Activated CD4-positive, alpha-beta T cell treated with anti-CD3 and anti-CD28 coated beads, Interleukin-2, amount 10 ng/mL, durations not matched to agents 7 days and 5 days (primary cell): Measurements from ENCODE around the gene CNN2. TPM values are rescaled to one million over a fixed set of nuclear protein-coding genes. Genes with fewer than 3 reads are reported as not detected.

ENCODE experiments used
- CTCF ChIA-PET: fragments of 350-600 bp; sonication (Branson Sonifier 250); formaldehyde crosslinking; loops from one replicate; lab custom pipeline; 2021; ENCODE audit warnings: antibody characterized with exemption; lab: Charles Lee
- POLR2A ChIA-PET: fragments of 350-600 bp; sonication (Branson Sonifier 250); formaldehyde crosslinking; loops from one replicate; lab custom pipeline; 2021; ENCODE audit warnings: antibody characterized with exemption; lab: Charles Lee
- DNase-seq: peaks from one replicate; pipeline ENCODE4 v3.0.0-alpha.2; 2020
- H3K27ac Mint-ChIP-seq: one replicate; pipeline ENCODE4 v1.8.0; 2021; ENCODE audit warnings: mild to moderate bottlenecking, moderate library complexity, mixed read lengths
- H3K27me3 Mint-ChIP-seq: one replicate; pipeline ENCODE4 v1.8.0; 2021; ENCODE audit warnings: mixed read lengths
- H3K36me3 Mint-ChIP-seq: one replicate; pipeline ENCODE4 v1.8.0; 2021; ENCODE audit warnings: low read depth, mixed read lengths
- H3K4me1 Mint-ChIP-seq: one replicate; pipeline ENCODE4 v1.8.0; 2021; ENCODE audit warnings: mixed read lengths
- H3K4me3 Mint-ChIP-seq: one replicate; pipeline ENCODE4 v1.8.0; 2021; ENCODE audit warnings: mild to moderate bottlenecking, moderate library complexity, mixed read lengths
- H3K9me3 Mint-ChIP-seq: one replicate; pipeline ENCODE4 v1.8.0; 2021; ENCODE audit warnings: mixed read lengths
- total RNA-seq, 2 experiments: library from RNA; stranded (reverse); gene quantifications; one replicate each; pipeline ENCODE4 v1.2.3, GENCODE V29; 2021

CNN2 gene
- total RNA-seq, 2 experiments from 2014 or later = 558 to 580 TPM

GRCh38 chr19:1081301-1082164 is 55.1 kb downstream of the CNN2 start:
- Mint-ChIP-seq H3K27me3 (no peaks in the 10 kb centered on the region), H3K4me3 (peak overlapping the region; percentile 22), H3K9me3 (no peaks in the 10 kb centered on the region), H3K4me1 (peaks cover 56% of the 10 kb centered on the region), H3K36me3 (peaks cover 80% of the 10 kb centered on the region), H3K27ac (peak overlapping the region; percentile 87)
- ChIA-PET POLR2A (no interaction called here), CTCF (interaction anchor here (1.3 to 9.3 kb wide), 5 partner anchors 7 to 163 kb away, joined by 5 to 72 read pairs (median 7); partner anchors contain the start of gene ARHGAP45)
- DNase-seq = no peak

- H3K36me3 Mint-ChIP-seq = peaks cover 74% of the 10 kb centered on the region
- H3K27ac Mint-ChIP-seq = peak overlapping the region; percentile 87
- no peaks in the 10 kb centered on the region for H3K27me3 Mint-ChIP-seq
- no peaks in the 10 kb centered on the region for H3K9me3 Mint-ChIP-seq
- peaks cover 58% of the 10 kb centered on the region for H3K4me1 Mint-ChIP-seq
- POLR2A ChIA-PET = no interaction called here
- DNase-seq = peak; percentile 92
- CTCF ChIA-PET = interaction anchor here (0.8 to 9.3 kb wide), 5 partner anchors 10 to 162 kb away, joined by 3 to 72 read pairs (median 6); partner anchors contain the start of genes ARHGAP45 and CNN2
- peak overlapping the region; percentile 19 for H3K4me3 Mint-ChIP-seq
These were observed 55.9 kb downstream of the CNN2 start for GRCh38 chr19:1082165-1082927.

GRCh38 chr19:1082928-1083816 is 56.8 kb downstream of the CNN2 start:
- H3K4me3 Mint-ChIP-seq = no peak overlapping the region
- H3K36me3 Mint-ChIP-seq = peaks cover 70% of the 10 kb centered on the region
- no peak for DNase-seq
- ChIA-PET POLR2A (no interaction called here), CTCF (interaction anchor here (0.8 to 9.3 kb wide), 3 partner anchors 17 to 161 kb away, joined by 3 to 72 read pairs (median 7); partner anchors contain the start of genes ARHGAP45 and CNN2)
- H3K9me3 Mint-ChIP-seq = no peaks in the 10 kb centered on the region
- H3K4me1 Mint-ChIP-seq = peaks cover 67% of the 10 kb centered on the region
- no peak overlapping the region for H3K27ac Mint-ChIP-seq
- H3K27me3 Mint-ChIP-seq = no peaks in the 10 kb centered on the region

GRCh38 chr19:1084024-1084868 is 57.8 kb downstream of the CNN2 start:
- H3K4me1 Mint-ChIP-seq = peaks cover 71% of the 10 kb centered on the region
- DNase-seq = no peak
- POLR2A ChIA-PET = no interaction called here

GRCh38 chr19:1085053-1085658 is 58.7 kb downstream of the CNN2 start:
- POLR2A ChIA-PET = no interaction called here
- peaks cover 59% of the 10 kb centered on the region for H3K36me3 Mint-ChIP-seq

More at GRCh38 chr19:1084024-1084868, 57.8 kb downstream of the CNN2 start:
- Mint-ChIP-seq H3K27me3 (no peaks in the 10 kb centered on the region), H3K4me3 (no peak overlapping the region), H3K36me3 (peaks cover 67% of the 10 kb centered on the region), H3K9me3 (no peaks in the 10 kb centered on the region), H3K27ac (peak overlapping the region; percentile 25)
- CTCF ChIA-PET = interaction anchor here (0.8 to 1.5 kb wide), 4 partner anchors 14 to 111 kb away, joined by 3 to 8 read pairs (median 4); partner anchors contain the start of gene ARHGAP45

GRCh38 chr19:1085676-1086442 is 59.5 kb downstream of the CNN2 start:
- Mint-ChIP-seq H3K27me3 (no peaks in the 10 kb centered on the region), H3K27ac (peak overlapping the region; percentile 73), H3K9me3 (no peaks in the 10 kb centered on the region), H3K36me3 (peaks cover 53% of the 10 kb centered on the region), H3K4me1 (peaks cover 62% of the 10 kb centered on the region), H3K4me3 (peak overlapping the region; percentile 34)
- CTCF ChIA-PET = interaction anchor here (0.9 to 1.5 kb wide), 6 partner anchors 8 to 158 kb away, joined by 3 to 8 read pairs (median 5); partner anchors contain the start of gene ARHGAP45
- POLR2A ChIA-PET = interaction anchor here (0.8 kb wide), 1 partner anchor 19 kb away, joined by 3 read pairs; the partner anchor contains the start of gene ARHGAP45
- DNase-seq = no peak

More at GRCh38 chr19:1085053-1085658, 58.7 kb downstream of the CNN2 start:
- Mint-ChIP-seq H3K27me3 (no peaks in the 10 kb centered on the region), H3K4me1 (peaks cover 64% of the 10 kb centered on the region), H3K9me3 (no peaks in the 10 kb centered on the region), H3K27ac (peak overlapping the region; percentile 73), H3K4me3 (peak overlapping the region; percentile 34)
- CTCF ChIA-PET = interaction anchor here (0.8 to 1.5 kb wide), 7 partner anchors 8 to 159 kb away, joined by 3 to 8 read pairs (median 4); partner anchors contain the start of gene ARHGAP45
- DNase-seq = no peak

GRCh38 chr19:1086613-1087012 is 60.2 kb downstream of the CNN2 start:
- peaks cover 47% of the 10 kb centered on the region for H3K36me3 Mint-ChIP-seq
- ChIA-PET POLR2A (interaction anchor here (0.8 kb wide), 1 partner anchor 19 kb away, joined by 3 read pairs; the partner anchor contains the start of gene ARHGAP45), CTCF (interaction anchor here (1.0 to 2.9 kb wide), 6 partner anchors 11 to 157 kb away, joined by 3 to 9 read pairs (median 4); partner anchors contain the start of gene ABCA7)
- no peak for DNase-seq
- H3K4me3 Mint-ChIP-seq = no peak overlapping the region
- no peaks in the 10 kb centered on the region for H3K9me3 Mint-ChIP-seq
- no peaks in the 10 kb centered on the region for H3K27me3 Mint-ChIP-seq
- peak overlapping the region; percentile 89 for H3K27ac Mint-ChIP-seq
- H3K4me1 Mint-ChIP-seq = peaks cover 57% of the 10 kb centered on the region

GRCh38 chr19:1087813-1088415 is 61.5 kb downstream of the CNN2 start:
- ChIA-PET CTCF (interaction anchor here (0.6 to 2.9 kb wide), 8 partner anchors 8 to 61 kb away, joined by 3 to 9 read pairs (median 3); no protein-coding TSS in a partner anchor), POLR2A (interaction anchor here (0.9 to 1.0 kb wide), 3 partner anchors 8 to 47 kb away, joined by 3 read pairs; partner anchors contain the start of gene ARHGAP45)
- peak overlapping the region; percentile 63 for H3K4me3 Mint-ChIP-seq
- DNase-seq = peak; percentile 66
- H3K4me1 Mint-ChIP-seq = peaks cover 48% of the 10 kb centered on the region
- no peaks in the 10 kb centered on the region for H3K27me3 Mint-ChIP-seq
- peak overlapping the region; percentile 89 for H3K27ac Mint-ChIP-seq
- peaks cover 38% of the 10 kb centered on the region for H3K36me3 Mint-ChIP-seq
- H3K9me3 Mint-ChIP-seq = no peaks in the 10 kb centered on the region

- H3K27me3 Mint-ChIP-seq = no peaks in the 10 kb centered on the region
- peaks cover 51% of the 10 kb centered on the region for H3K4me1 Mint-ChIP-seq
- ChIA-PET CTCF (interaction anchor here (0.6 to 2.9 kb wide), 7 partner anchors 9 to 61 kb away, joined by 3 to 9 read pairs (median 3); no protein-coding TSS in a partner anchor), POLR2A (interaction anchor here (0.5 to 1.0 kb wide), 2 partner anchors 9 to 150 kb away, joined by 3 read pairs; no protein-coding TSS in a partner anchor)
- peak overlapping the region; percentile 89 for H3K27ac Mint-ChIP-seq
- H3K4me3 Mint-ChIP-seq = peak overlapping the region; percentile 22
- no peaks in the 10 kb centered on the region for H3K9me3 Mint-ChIP-seq
- H3K36me3 Mint-ChIP-seq = peaks cover 43% of the 10 kb centered on the region
- peak; percentile 44 for DNase-seq
These were observed 62.1 kb downstream of the CNN2 start for GRCh38 chr19:1088416-1089010.
